Body of pancreas (tissue), 4 donors: Measurements from ENCODE around the gene RAD54L.

Experiments used
- POLR2A ChIP-seq, 3 donors: fragments of 450-650 bp; IDR thresholded peaks; one replicate each; pipeline ENCODE4 v1.6.1; 2016; ENCODE audit warnings: antibody characterized with exemption in 3 of 3, mild to moderate bottlenecking in 2 of 3
- TF ChIP-seq, protein P1 (sequence below), 7 experiments: fragments of 450-650 bp in 4 of 7; fragments of 200-600 bp in 3 of 7; sonication (generic) in 3 of 7; IDR thresholded peaks; one replicate each; pipeline ENCODE4 v1.5.1; 2016 to 2019; ENCODE audit warnings: antibody characterized with exemption in 7 of 7

DNA sequence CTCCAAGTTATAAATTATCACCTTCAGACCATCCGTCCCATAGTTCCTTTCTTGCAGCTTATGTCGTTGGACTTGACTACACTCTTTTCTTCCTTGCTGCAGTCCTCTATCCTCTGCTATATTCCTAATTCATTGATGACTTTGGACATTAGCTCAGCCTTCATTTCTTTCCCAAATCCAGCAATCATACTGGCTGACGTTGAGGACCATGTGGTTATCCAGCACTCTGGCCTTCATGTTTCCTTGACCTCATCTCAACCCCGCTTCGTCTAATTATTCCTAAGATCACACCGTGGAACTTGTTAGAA lies 27.4 kb downstream of the RAD54L start:
- TF ChIP-seq, protein P1, sequence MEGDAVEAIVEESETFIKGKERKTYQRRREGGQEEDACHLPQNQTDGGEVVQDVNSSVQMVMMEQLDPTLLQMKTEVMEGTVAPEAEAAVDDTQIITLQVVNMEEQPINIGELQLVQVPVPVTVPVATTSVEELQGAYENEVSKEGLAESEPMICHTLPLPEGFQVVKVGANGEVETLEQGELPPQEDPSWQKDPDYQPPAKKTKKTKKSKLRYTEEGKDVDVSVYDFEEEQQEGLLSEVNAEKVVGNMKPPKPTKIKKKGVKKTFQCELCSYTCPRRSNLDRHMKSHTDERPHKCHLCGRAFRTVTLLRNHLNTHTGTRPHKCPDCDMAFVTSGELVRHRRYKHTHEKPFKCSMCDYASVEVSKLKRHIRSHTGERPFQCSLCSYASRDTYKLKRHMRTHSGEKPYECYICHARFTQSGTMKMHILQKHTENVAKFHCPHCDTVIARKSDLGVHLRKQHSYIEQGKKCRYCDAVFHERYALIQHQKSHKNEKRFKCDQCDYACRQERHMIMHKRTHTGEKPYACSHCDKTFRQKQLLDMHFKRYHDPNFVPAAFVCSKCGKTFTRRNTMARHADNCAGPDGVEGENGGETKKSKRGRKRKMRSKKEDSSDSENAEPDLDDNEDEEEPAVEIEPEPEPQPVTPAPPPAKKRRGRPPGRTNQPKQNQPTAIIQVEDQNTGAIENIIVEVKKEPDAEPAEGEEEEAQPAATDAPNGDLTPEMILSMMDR (IDR thresholded peaks at IDR 0.05), result no peak
- no peak for TF ChIP-seq POLR2A (IDR thresholded peaks at IDR 0.05)
